DND-41 (cell line): ENCODE results near the gene MDH1B.

ENCODE experiments used
- EZH2 ChIP-seq: IDR thresholded peaks from 3 replicates; pipeline ENCODE4 v1.6.1; 2012; ENCODE audit warnings: borderline replicate concordance, low read depth, mild to moderate bottlenecking, moderate library complexity, low read length, inconsistent platforms; ENCODE audit not compliant: severe bottlenecking
- TF ChIP-seq, protein P1 (sequence below): IDR thresholded peaks from 2 replicates; pipeline ENCODE4 v1.5.1; 2012; ENCODE audit warnings: borderline replicate concordance, low read length, moderate library complexity, mild to moderate bottlenecking; ENCODE audit not compliant: poor library complexity, severe bottlenecking; ENCODE audit errors: extremely low read depth

DNA sequence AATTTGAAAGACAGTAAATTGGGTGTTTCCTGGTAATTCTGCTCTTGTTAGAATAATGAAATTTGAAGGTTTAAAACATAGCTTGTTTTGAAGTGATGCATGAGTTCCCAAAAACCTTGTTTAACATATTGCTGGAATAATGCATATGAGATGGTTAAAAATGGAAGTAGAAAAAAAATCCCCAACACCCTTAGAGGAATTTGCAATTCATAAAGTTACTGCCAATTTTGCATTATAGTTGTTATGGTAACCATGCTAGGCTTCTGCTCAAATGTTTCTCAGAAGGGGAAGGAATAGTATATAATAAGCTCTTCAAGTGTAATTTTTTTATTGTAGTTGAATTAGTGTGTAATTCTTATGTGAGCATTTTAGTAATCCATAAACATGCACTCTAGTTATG, 49.4 kb upstream of the MDH1B start:
- TF ChIP-seq, protein P1, sequence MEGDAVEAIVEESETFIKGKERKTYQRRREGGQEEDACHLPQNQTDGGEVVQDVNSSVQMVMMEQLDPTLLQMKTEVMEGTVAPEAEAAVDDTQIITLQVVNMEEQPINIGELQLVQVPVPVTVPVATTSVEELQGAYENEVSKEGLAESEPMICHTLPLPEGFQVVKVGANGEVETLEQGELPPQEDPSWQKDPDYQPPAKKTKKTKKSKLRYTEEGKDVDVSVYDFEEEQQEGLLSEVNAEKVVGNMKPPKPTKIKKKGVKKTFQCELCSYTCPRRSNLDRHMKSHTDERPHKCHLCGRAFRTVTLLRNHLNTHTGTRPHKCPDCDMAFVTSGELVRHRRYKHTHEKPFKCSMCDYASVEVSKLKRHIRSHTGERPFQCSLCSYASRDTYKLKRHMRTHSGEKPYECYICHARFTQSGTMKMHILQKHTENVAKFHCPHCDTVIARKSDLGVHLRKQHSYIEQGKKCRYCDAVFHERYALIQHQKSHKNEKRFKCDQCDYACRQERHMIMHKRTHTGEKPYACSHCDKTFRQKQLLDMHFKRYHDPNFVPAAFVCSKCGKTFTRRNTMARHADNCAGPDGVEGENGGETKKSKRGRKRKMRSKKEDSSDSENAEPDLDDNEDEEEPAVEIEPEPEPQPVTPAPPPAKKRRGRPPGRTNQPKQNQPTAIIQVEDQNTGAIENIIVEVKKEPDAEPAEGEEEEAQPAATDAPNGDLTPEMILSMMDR, result no peak
- TF ChIP-seq EZH2, result no peak
